Measurements from ENCODE around the gene REEP1. TPM values are rescaled to one million over a fixed set of nuclear protein-coding genes. Genes with fewer than 3 reads are reported as not detected.

Gene REEP1
- polyA plus RNA-seq, 1 donor (not counting 4 experiments of a cell fraction or from before 2014, with no cell fraction given) = 0.30 TPM

DNA sequence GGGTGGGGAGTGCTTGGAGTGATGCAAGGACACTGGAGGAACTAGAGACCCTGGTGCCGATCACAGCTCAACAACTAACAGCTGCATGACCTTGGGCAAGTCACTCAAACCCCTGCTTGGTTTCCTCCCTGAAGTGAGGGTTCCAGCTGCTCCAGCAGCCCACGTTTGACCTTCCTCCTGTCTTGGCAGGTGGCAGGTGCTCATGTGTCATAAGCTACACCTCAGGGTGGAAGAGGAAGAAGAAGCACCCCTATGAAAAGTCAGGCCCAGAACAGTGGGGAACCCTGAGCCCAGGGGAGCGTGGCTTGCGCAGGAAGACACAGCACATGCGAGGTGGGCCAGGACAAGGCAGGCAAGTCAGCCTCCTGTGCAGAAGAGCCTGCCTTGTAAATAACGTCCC lies 95.8 kb downstream of the REEP1 start:
- H3K36me3 ChIP-seq (ENCODE audit: control insufficient read depth in 2 of 2, extremely low read depth in 1 of 2, insufficient read depth in 2 of 2, low read length in 2 of 2) = no peaks in the 10 kb centered on the region
- H3K27ac ChIP-seq (ENCODE audit: control insufficient read depth, insufficient read depth, low read length) = no peak overlapping the region
- H3K4me3 ChIP-seq (ENCODE audit: control insufficient read depth in 2 of 3, extremely low read depth in 1 of 3, insufficient read depth in 2 of 3, low read depth in 1 of 3, low read length in 3 of 3) = no peak overlapping the region
- H3K27me3 ChIP-seq (ENCODE audit: control insufficient read depth, extremely low read depth, insufficient read depth, low read length) = peaks cover 4% of the 10 kb centered on the region
- H3K79me2 ChIP-seq (ENCODE audit: control insufficient read depth, insufficient read depth, low read length) = no peaks in the 10 kb centered on the region
- H3K9me1 ChIP-seq (ENCODE audit: control insufficient read depth, extremely low read depth, insufficient read depth, low read length) = no peaks in the 10 kb centered on the region
- no peaks in the 10 kb centered on the region for H3K9me3 ChIP-seq (ENCODE audit: control insufficient read depth, low read depth, low read length)
- H4K20me1 ChIP-seq (ENCODE audit: control insufficient read depth, extremely low read depth, insufficient read depth, low read length) = peaks cover 5% of the 10 kb centered on the region
- H3K4me1 ChIP-seq (ENCODE audit: control insufficient read depth, extremely low read depth, insufficient read depth, low read length) = no peaks in the 10 kb centered on the region
- TF ChIP-seq, protein P1, sequence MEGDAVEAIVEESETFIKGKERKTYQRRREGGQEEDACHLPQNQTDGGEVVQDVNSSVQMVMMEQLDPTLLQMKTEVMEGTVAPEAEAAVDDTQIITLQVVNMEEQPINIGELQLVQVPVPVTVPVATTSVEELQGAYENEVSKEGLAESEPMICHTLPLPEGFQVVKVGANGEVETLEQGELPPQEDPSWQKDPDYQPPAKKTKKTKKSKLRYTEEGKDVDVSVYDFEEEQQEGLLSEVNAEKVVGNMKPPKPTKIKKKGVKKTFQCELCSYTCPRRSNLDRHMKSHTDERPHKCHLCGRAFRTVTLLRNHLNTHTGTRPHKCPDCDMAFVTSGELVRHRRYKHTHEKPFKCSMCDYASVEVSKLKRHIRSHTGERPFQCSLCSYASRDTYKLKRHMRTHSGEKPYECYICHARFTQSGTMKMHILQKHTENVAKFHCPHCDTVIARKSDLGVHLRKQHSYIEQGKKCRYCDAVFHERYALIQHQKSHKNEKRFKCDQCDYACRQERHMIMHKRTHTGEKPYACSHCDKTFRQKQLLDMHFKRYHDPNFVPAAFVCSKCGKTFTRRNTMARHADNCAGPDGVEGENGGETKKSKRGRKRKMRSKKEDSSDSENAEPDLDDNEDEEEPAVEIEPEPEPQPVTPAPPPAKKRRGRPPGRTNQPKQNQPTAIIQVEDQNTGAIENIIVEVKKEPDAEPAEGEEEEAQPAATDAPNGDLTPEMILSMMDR (optimal IDR thresholded peaks at IDR 0.05 in 1 of 3, IDR thresholded peaks at IDR 0.05 in 1 of 3, conservative IDR thresholded peaks at IDR 0.05 in 1 of 3; ENCODE audit: extremely low read depth in 1 of 3, insufficient read depth in 2 of 3, low read length in 3 of 3) = no peak
- no peak for TF ChIP-seq EZH2 (IDR thresholded peaks at IDR 0.05; ENCODE audit: low read length)
- dilution Hi-C loops (cut with MboI; ENCODE audit: extremely low pct_ligation_motif_present, low sequenced_read_pairs) = no loop called here
- no peak for DNase-seq (ENCODE audit: low read depth, low spot score)
- H3K9ac ChIP-seq (ENCODE audit: control insufficient read depth, extremely low read depth, insufficient read depth, low read length) = no peak overlapping the region
- no peak overlapping the region for H2AFZ ChIP-seq (ENCODE audit: control insufficient read depth, low read length)
- H3K4me2 ChIP-seq (ENCODE audit: control insufficient read depth, extremely low read depth, insufficient read depth, low read depth, low read length) = no peak overlapping the region
- no peak for FAIRE-seq

DNA sequence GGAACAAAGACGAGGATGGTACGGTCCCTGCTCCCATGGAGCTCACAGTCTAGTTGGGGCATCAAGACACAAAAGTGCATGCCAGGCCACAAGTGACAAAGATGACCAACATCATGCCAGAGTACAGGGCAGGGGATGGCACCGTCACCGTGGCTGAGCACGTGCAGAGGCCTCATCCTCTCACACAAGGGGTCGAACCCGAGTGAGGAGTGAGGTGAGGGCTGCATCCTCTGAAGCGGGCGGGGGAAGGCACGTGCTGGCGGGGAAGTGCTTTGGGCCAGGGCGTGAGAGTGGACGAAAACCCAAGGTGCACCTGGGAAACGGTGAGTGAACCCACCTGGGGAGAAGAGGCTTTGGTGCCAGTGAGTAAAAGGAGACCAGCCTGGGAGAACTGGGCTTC lies 97.2 kb downstream of the REEP1 start:
- Histone ChIP-seq H3K36me3 (ENCODE audit: control insufficient read depth in 2 of 2, extremely low read depth in 1 of 2, insufficient read depth in 2 of 2, low read length in 2 of 2) (no peaks in the 10 kb centered on the region), H2AFZ (ENCODE audit: control insufficient read depth, low read length) (no peak overlapping the region), H4K20me1 (ENCODE audit: control insufficient read depth, extremely low read depth, insufficient read depth, low read length) (peaks cover 5% of the 10 kb centered on the region), H3K9me3 (ENCODE audit: control insufficient read depth, low read depth, low read length) (no peaks in the 10 kb centered on the region), H3K4me1 (ENCODE audit: control insufficient read depth, extremely low read depth, insufficient read depth, low read length) (no peaks in the 10 kb centered on the region), H3K4me3 (ENCODE audit: control insufficient read depth in 2 of 3, extremely low read depth in 1 of 3, insufficient read depth in 2 of 3, low read depth in 1 of 3, low read length in 3 of 3) (no peak overlapping the region), H3K27ac (ENCODE audit: control insufficient read depth, insufficient read depth, low read length) (no peak overlapping the region), H3K9ac (ENCODE audit: control insufficient read depth, extremely low read depth, insufficient read depth, low read length) (no peak overlapping the region), H3K9me1 (ENCODE audit: control insufficient read depth, extremely low read depth, insufficient read depth, low read length) (no peaks in the 10 kb centered on the region), H3K4me2 (ENCODE audit: control insufficient read depth, extremely low read depth, insufficient read depth, low read depth, low read length) (no peak overlapping the region), H3K79me2 (ENCODE audit: control insufficient read depth, insufficient read depth, low read length) (no peaks in the 10 kb centered on the region), H3K27me3 (ENCODE audit: control insufficient read depth, extremely low read depth, insufficient read depth, low read length) (peaks cover 4% of the 10 kb centered on the region)
- DNase-seq (ENCODE audit: low read depth, low spot score) (no peak), FAIRE-seq (no peak)
- TF ChIP-seq, protein P1 (optimal IDR thresholded peaks at IDR 0.05 in 1 of 3, IDR thresholded peaks at IDR 0.05 in 1 of 3, conservative IDR thresholded peaks at IDR 0.05 in 1 of 3; ENCODE audit: extremely low read depth in 1 of 3, insufficient read depth in 2 of 3, low read length in 3 of 3) = no peak
- no peak for TF ChIP-seq EZH2 (IDR thresholded peaks at IDR 0.05; ENCODE audit: low read length)
- dilution Hi-C loops (cut with MboI; ENCODE audit: extremely low pct_ligation_motif_present, low sequenced_read_pairs) = no loop called here

All from keratinocyte (primary cell).